ENCODE measurements around the gene MAML1.

The MAML1 gene

GRCh38 chr5:179698935-179699615, 33.5 kb upstream of the MAML1 start, which contains the start of gene CANX:
TSS of gene CANX (plus strand) at chr5:179698967. CDS start at chr5:179705682, 6,715 bp downstream.
- no peak for DNase-seq (ENCODE audit: low read depth in 2 of 2)
- H3K4me3 ChIP-seq (replicated peaks in 1 of 2; ENCODE audit: low read depth in 2 of 2, low read length in 2 of 2), result peak within 1 kb of the TSS; percentile 71 to 93
- no peak for TF ChIP-seq CTCF (IDR thresholded peaks at IDR 0.05; ENCODE audit: low read depth, low read length)

- no peak for TF ChIP-seq CTCF (IDR thresholded peaks at IDR 0.05; ENCODE audit: low read depth, low read length)
- DNase-seq (ENCODE audit: low read depth in 2 of 2), result peak; percentile 40 to 53
- peak overlapping the region; percentile 71 to 93 for H3K4me3 ChIP-seq (replicated peaks in 1 of 2; ENCODE audit: low read depth in 2 of 2, low read length in 2 of 2)
Observed at GRCh38 chr5:179699616-179700237, 32.9 kb upstream of the MAML1 start.

GRCh38 chr5:179700401-179700918, 32.2 kb upstream of the MAML1 start:
- peak overlapping the region; percentile 71 to 93 for H3K4me3 ChIP-seq (replicated peaks in 1 of 2; ENCODE audit: low read depth in 2 of 2, low read length in 2 of 2)
- TF ChIP-seq CTCF (IDR thresholded peaks at IDR 0.05; ENCODE audit: low read depth, low read length), result no peak
- DNase-seq (ENCODE audit: low read depth in 2 of 2), result peak; percentile 25

- TF ChIP-seq CTCF (IDR thresholded peaks at IDR 0.05; ENCODE audit: low read depth, low read length), result no peak
- H3K4me3 ChIP-seq (replicated peaks in 1 of 2; ENCODE audit: low read depth in 2 of 2, low read length in 2 of 2), result no peak overlapping the region
- DNase-seq (ENCODE audit: low read depth in 2 of 2), result no peak
Observed at GRCh38 chr5:179716286-179716685, 16.3 kb upstream of the MAML1 start.

GRCh38 chr5:179720222-179720621, 12.4 kb upstream of the MAML1 start:
- no peak for TF ChIP-seq CTCF (IDR thresholded peaks at IDR 0.05; ENCODE audit: low read depth, low read length)
- H3K4me3 ChIP-seq (replicated peaks in 1 of 2; ENCODE audit: low read depth in 2 of 2, low read length in 2 of 2), result no peak overlapping the region
- no peak for DNase-seq (ENCODE audit: low read depth in 2 of 2)

- no peak for TF ChIP-seq CTCF (IDR thresholded peaks at IDR 0.05; ENCODE audit: low read depth, low read length)
- no peak overlapping the region for H3K4me3 ChIP-seq (replicated peaks in 1 of 2; ENCODE audit: low read depth in 2 of 2, low read length in 2 of 2)
- no peak for DNase-seq (ENCODE audit: low read depth in 2 of 2)
Observed at GRCh38 chr5:179724163-179724562, 8.5 kb upstream of the MAML1 start.

All from cardiac fibroblast (primary cell).